Measurements from ENCODE around the gene PRAF2.

DNA sequence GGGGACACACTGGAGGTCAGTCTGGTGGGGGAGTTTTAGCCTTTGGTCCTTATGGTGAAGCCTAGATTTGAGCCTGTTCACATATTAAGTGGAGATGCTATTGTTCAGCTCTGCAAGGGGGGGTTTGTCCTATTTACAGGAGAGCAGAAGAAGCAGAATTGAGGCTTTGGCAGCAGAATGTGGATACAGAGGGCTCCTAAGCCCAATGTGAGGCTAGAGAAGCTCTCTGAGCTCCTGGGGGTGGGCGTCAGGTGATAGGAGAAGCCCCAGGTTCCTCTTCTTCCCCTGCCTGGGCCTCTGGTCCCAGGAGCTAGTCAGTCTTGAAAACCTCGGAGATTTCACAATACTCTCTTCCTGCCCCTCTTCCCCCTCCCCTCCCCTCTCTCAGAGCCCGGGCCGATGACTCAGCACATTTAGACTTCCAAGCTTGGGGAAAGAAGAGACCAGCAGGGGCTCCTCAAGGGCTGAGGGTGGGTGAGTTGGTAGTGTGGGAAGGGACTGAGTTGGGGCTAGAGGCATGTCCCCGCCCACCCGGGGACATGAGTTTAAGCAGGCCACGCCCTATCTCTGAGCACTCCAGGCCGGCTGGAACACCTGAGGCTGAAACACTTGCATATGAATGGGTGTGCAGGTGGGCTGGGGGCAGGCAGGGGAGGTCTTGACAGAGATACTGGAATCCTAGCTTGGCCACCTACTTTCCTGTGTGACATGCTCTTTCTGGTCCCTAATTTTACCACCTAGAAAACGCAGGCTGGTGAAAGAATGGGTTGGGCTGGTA is 34.0 kb downstream of the PRAF2 start:
- TF ChIP-seq, protein P1, sequence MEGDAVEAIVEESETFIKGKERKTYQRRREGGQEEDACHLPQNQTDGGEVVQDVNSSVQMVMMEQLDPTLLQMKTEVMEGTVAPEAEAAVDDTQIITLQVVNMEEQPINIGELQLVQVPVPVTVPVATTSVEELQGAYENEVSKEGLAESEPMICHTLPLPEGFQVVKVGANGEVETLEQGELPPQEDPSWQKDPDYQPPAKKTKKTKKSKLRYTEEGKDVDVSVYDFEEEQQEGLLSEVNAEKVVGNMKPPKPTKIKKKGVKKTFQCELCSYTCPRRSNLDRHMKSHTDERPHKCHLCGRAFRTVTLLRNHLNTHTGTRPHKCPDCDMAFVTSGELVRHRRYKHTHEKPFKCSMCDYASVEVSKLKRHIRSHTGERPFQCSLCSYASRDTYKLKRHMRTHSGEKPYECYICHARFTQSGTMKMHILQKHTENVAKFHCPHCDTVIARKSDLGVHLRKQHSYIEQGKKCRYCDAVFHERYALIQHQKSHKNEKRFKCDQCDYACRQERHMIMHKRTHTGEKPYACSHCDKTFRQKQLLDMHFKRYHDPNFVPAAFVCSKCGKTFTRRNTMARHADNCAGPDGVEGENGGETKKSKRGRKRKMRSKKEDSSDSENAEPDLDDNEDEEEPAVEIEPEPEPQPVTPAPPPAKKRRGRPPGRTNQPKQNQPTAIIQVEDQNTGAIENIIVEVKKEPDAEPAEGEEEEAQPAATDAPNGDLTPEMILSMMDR (IDR thresholded peaks at IDR 0.05): no peak
- peak; percentile 65 to 66 for TF ChIP-seq POLR2AphosphoS5 (IDR thresholded peaks at IDR 0.05)
- no peak for TF ChIP-seq EP300 (IDR thresholded peaks at IDR 0.05)
